ENCODE results near the gene ZNF732.
"Not testable (repeated sequence)": the region's sequence is repeated elsewhere in the genome, so short reads cannot be mapped to it uniquely, and the experiment has no call there.

The ZNF732 gene

GRCh38 chr4:304969-305680, at the start of gene ZNF732:
ZNF732 (minus strand) TSS chr4:305474; CDS start chr4:305310, 164 bp downstream.
- DNase-seq (ENCODE audit: low read depth) = no peak

GRCh38 chr4:340011-340410, 34.7 kb upstream of the ZNF732 start:
- DNase-seq (ENCODE audit: low read depth) = no peak

- DNase-seq (ENCODE audit: low read depth) = no peak
Measured at GRCh38 chr4:338759-339097, 33.5 kb upstream of the ZNF732 start.

GRCh38 chr4:337932-338758, 32.9 kb upstream of the ZNF732 start:
- no peak for DNase-seq (ENCODE audit: low read depth)

- DNase-seq (ENCODE audit: low read depth) = peak; percentile 92
Measured at GRCh38 chr4:337143-337931, 32.1 kb upstream of the ZNF732 start, which contains the start of gene ZNF141. ZNF141 (plus strand) TSS chr4:337814; CDS start chr4:337984, 170 bp downstream.

- DNase-seq (ENCODE audit: low read depth) = no peak
Measured at GRCh38 chr4:336893-337142, 31.5 kb upstream of the ZNF732 start.

GRCh38 chr4:336099-336892, 31.0 kb upstream of the ZNF732 start:
- DNase-seq (ENCODE audit: low read depth) = no peak

GRCh38 chr4:335515-335914, 30.2 kb upstream of the ZNF732 start:
- no peak for DNase-seq (ENCODE audit: low read depth)

- DNase-seq (ENCODE audit: low read depth) = no peak
Measured at GRCh38 chr4:328729-329128, 23.5 kb upstream of the ZNF732 start.

- no peak for DNase-seq (ENCODE audit: low read depth)
Measured at GRCh38 chr4:314296-314903, 9.1 kb upstream of the ZNF732 start.

- DNase-seq (ENCODE audit: low read depth) = no peak
Measured at GRCh38 chr4:309807-310206, 4.5 kb upstream of the ZNF732 start.

- DNase-seq (ENCODE audit: low read depth) = no peak
Measured at GRCh38 chr4:306551-306961, 1.3 kb upstream of the ZNF732 start.

GRCh38 chr4:304516-304915, 758 bp downstream of the ZNF732 start:
- DNase-seq (ENCODE audit: low read depth) = not testable (repeated sequence)

GRCh38 chr4:302381-302780, 2.9 kb downstream of the ZNF732 start:
- DNase-seq (ENCODE audit: low read depth) = no peak

GRCh38 chr4:294732-295131, 10.5 kb downstream of the ZNF732 start:
- no peak for DNase-seq (ENCODE audit: low read depth)

GRCh38 chr4:288891-289290, 16.4 kb downstream of the ZNF732 start:
- DNase-seq (ENCODE audit: low read depth) = no peak

GRCh38 chr4:273309-274017, 31.8 kb downstream of the ZNF732 start:
- no peak for DNase-seq (ENCODE audit: low read depth)

GRCh38 chr4:271492-272103, 33.7 kb downstream of the ZNF732 start:
- DNase-seq (ENCODE audit: low read depth) = no peak

GRCh38 chr4:259240-259639, 46.0 kb downstream of the ZNF732 start:
- DNase-seq (ENCODE audit: low read depth) = not testable (repeated sequence)

- DNase-seq (ENCODE audit: low read depth) = no peak
Measured at GRCh38 chr4:256492-256891, 48.8 kb downstream of the ZNF732 start.

Measured in GM04503 (cell line).